Measurements from ENCODE around the gene CCL26.
"Not testable (repeated sequence)": the region's sequence is repeated elsewhere in the genome, so short reads cannot be mapped to it uniquely, and the experiment has no call there.

GRCh38 chr7:75788154-75788847, 16.3 kb upstream of the CCL26 start:
- not testable (repeated sequence) for TF ChIP-seq EZH2 (IDR thresholded peaks at IDR 0.05; ENCODE audit: low read length, unreplicated experiment)
- TF ChIP-seq, protein P1, sequence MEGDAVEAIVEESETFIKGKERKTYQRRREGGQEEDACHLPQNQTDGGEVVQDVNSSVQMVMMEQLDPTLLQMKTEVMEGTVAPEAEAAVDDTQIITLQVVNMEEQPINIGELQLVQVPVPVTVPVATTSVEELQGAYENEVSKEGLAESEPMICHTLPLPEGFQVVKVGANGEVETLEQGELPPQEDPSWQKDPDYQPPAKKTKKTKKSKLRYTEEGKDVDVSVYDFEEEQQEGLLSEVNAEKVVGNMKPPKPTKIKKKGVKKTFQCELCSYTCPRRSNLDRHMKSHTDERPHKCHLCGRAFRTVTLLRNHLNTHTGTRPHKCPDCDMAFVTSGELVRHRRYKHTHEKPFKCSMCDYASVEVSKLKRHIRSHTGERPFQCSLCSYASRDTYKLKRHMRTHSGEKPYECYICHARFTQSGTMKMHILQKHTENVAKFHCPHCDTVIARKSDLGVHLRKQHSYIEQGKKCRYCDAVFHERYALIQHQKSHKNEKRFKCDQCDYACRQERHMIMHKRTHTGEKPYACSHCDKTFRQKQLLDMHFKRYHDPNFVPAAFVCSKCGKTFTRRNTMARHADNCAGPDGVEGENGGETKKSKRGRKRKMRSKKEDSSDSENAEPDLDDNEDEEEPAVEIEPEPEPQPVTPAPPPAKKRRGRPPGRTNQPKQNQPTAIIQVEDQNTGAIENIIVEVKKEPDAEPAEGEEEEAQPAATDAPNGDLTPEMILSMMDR (conservative IDR thresholded peaks at IDR 0.05; ENCODE audit: low read depth, low read length), result not testable (repeated sequence)
